H9 (cell line): ENCODE data around the gene TBL3. TPM values are rescaled to one million over a fixed set of nuclear protein-coding genes. Genes with fewer than 3 reads are reported as not detected.

ENCODE experiments used
- DNase-seq: peaks from one replicate; pipeline ENCODE4 v3.0.0-alpha.2; 2017
- H2AFZ ChIP-seq: one replicate; pipeline ENCODE4 v1.6.1; 2013; ENCODE audit warnings: mild to moderate bottlenecking, low read length, control low read depth, moderate library complexity
- H2AK5ac ChIP-seq: 2 replicates; pipeline ENCODE4 v1.6.1; 2013; ENCODE audit warnings: low read length, control low read depth, mixed read lengths; ENCODE audit not compliant: insufficient read length
- H2BK120ac ChIP-seq: one replicate; pipeline ENCODE4 v1.6.1; 2013; ENCODE audit warnings: low read depth, mild to moderate bottlenecking, low read length, control low read depth, inconsistent platforms; ENCODE audit not compliant: poor library complexity, severe bottlenecking
- H2BK12ac ChIP-seq: 2 replicates; pipeline ENCODE4 v1.6.1; 2013; ENCODE audit warnings: low read length, control low read depth, mixed read lengths, low read depth; ENCODE audit not compliant: insufficient read length
- H2BK15ac ChIP-seq: 2 replicates; pipeline ENCODE4 v1.6.1; 2013; ENCODE audit warnings: low read depth, low read length, control low read depth
- H2BK20ac ChIP-seq: one replicate; pipeline ENCODE4 v1.6.1; 2013; ENCODE audit warnings: low read depth, mild to moderate bottlenecking, low read length, control low read depth, inconsistent platforms; ENCODE audit not compliant: poor library complexity, severe bottlenecking
- H2BK5ac ChIP-seq: 2 replicates; pipeline ENCODE4 v1.6.1; 2013; ENCODE audit warnings: low read length, control low read depth, mixed read lengths; ENCODE audit not compliant: insufficient read length
- H3K14ac ChIP-seq: 2 replicates; pipeline ENCODE4 v1.6.1; 2013; ENCODE audit warnings: low read length, control low read depth; ENCODE audit not compliant: insufficient read depth
- H3K18ac ChIP-seq: 2 replicates; pipeline ENCODE4 v1.6.1; 2013; ENCODE audit warnings: low read depth, mild to moderate bottlenecking, mixed read lengths, low read length, control low read depth; ENCODE audit not compliant: insufficient read length
- H3K23ac ChIP-seq: 2 replicates; pipeline ENCODE4 v1.6.1; 2013; ENCODE audit warnings: low read length, control low read depth, mixed read lengths, low read depth; ENCODE audit not compliant: insufficient read length
- H3K23me2 ChIP-seq: 2 replicates; pipeline ENCODE4 v1.6.1; 2013; ENCODE audit warnings: low read depth, mild to moderate bottlenecking, mixed read lengths, low read length, control low read depth; ENCODE audit not compliant: insufficient read length, poor library complexity, severe bottlenecking
- H3K27ac ChIP-seq: 2 replicates; pipeline ENCODE4 v1.5.1; 2013; ENCODE audit warnings: low read length, control low read depth, mixed read lengths, low read depth; ENCODE audit not compliant: insufficient read length
- H3K27me3 ChIP-seq: 2 replicates; pipeline ENCODE4 v1.6.1; 2013; ENCODE audit warnings: low read length, control low read depth, inconsistent platforms; ENCODE audit not compliant: insufficient read depth
- H3K4ac ChIP-seq: 2 replicates; pipeline ENCODE4 v1.6.1; 2013; ENCODE audit warnings: low read depth, mild to moderate bottlenecking, control low read depth, inconsistent platforms, low read length, moderate library complexity
- H3K4me1 ChIP-seq: 2 replicates; pipeline ENCODE4 v1.6.1; 2013; ENCODE audit warnings: low read length, control low read depth, inconsistent platforms; ENCODE audit not compliant: insufficient read depth
- H3K4me2 ChIP-seq: 2 replicates; pipeline ENCODE4 v1.6.1; 2013; ENCODE audit warnings: low read length, control low read depth, mixed read lengths; ENCODE audit not compliant: insufficient read length, insufficient read depth
- H3K56ac ChIP-seq: 2 replicates; pipeline ENCODE4 v1.6.1; 2013; ENCODE audit warnings: low read depth, mild to moderate bottlenecking, mixed read lengths, low read length, control low read depth; ENCODE audit not compliant: insufficient read length
- H3K79me1 ChIP-seq: 2 replicates; pipeline ENCODE4 v1.6.1; 2013; ENCODE audit warnings: low read depth, mild to moderate bottlenecking, moderate library complexity, low read length, control low read depth, inconsistent platforms; ENCODE audit not compliant: insufficient read depth, poor library complexity, severe bottlenecking
- H3K79me2 ChIP-seq: 2 replicates; pipeline ENCODE4 v1.6.1; 2013; ENCODE audit warnings: low read length, control low read depth, inconsistent platforms; ENCODE audit not compliant: insufficient read depth
- H3K9ac ChIP-seq: 2 replicates; pipeline ENCODE4 v1.6.1; 2013; ENCODE audit warnings: low read length, control low read depth, mixed read lengths; ENCODE audit not compliant: insufficient read length; ENCODE audit errors: extremely low read depth
- H3K9me3 ChIP-seq: one replicate; pipeline ENCODE4 v1.6.1; 2013; ENCODE audit warnings: low read depth, low read length, inconsistent platforms; ENCODE audit not compliant: control insufficient read depth
- H3T11ph ChIP-seq: one replicate; pipeline ENCODE4 v1.6.1; 2013; ENCODE audit warnings: mild to moderate bottlenecking, low read length, control low read depth, inconsistent platforms
- H4K20me1 ChIP-seq: one replicate; pipeline ENCODE4 v1.6.1; 2013; ENCODE audit not compliant: control insufficient read depth, insufficient read length, insufficient read depth
- H4K5ac ChIP-seq: 2 replicates; pipeline ENCODE4 v1.6.1; 2013; ENCODE audit warnings: low read depth, mild to moderate bottlenecking, mixed read lengths, low read length, control low read depth; ENCODE audit not compliant: insufficient read length
- H4K8ac ChIP-seq: replicated peaks from 2 replicates; pipeline ENCODE4 v1.6.1; 2013; ENCODE audit warnings: low read length, control low read depth, mixed read lengths, low read depth; ENCODE audit not compliant: insufficient read length
- H4K91ac ChIP-seq: 2 replicates; pipeline ENCODE4 v1.6.1; 2013; ENCODE audit warnings: low read depth, mild to moderate bottlenecking, moderate library complexity, mixed read lengths, low read length, control low read depth; ENCODE audit not compliant: insufficient read length
- H3K27ac Mint-ChIP-seq, 3 experiments: 2 replicates in 2 of 3; 3 replicates in 1 of 3; pipeline ENCODE4 v1.8.0; 2020 to 2021; ENCODE audit warnings: mixed read lengths in 3 of 3, mild to moderate bottlenecking in 1 of 3, moderate library complexity in 1 of 3
- H3K27me3 Mint-ChIP-seq: 2 replicates; pipeline ENCODE4 v1.8.0; 2021; ENCODE audit warnings: low read depth, mild to moderate bottlenecking, moderate library complexity, mixed read lengths
- H3K36me3 Mint-ChIP-seq, 3 experiments: 2 replicates in 2 of 3; 3 replicates in 1 of 3; pipeline ENCODE4 v1.8.0; 2020 to 2021; ENCODE audit warnings: low read depth in 3 of 3, mixed read lengths in 3 of 3; ENCODE audit not compliant: insufficient read depth in 1 of 3
- H3K4me1 Mint-ChIP-seq, 2 experiments: 2 replicates each; pipeline ENCODE4 v1.8.0; 2020; ENCODE audit warnings: mixed read lengths in 2 of 2
- H3K4me3 Mint-ChIP-seq, 2 experiments: 2 replicates in 1 of 2; 3 replicates in 1 of 2; pipeline ENCODE4 v1.8.0; 2020 to 2021; ENCODE audit warnings: mild to moderate bottlenecking in 2 of 2, mixed read lengths in 2 of 2, moderate library complexity in 1 of 2
- H3K9me3 Mint-ChIP-seq, 2 experiments: 2 replicates in 1 of 2; 3 replicates in 1 of 2; pipeline ENCODE4 v1.8.0; 2020; ENCODE audit warnings: mild to moderate bottlenecking in 2 of 2, mixed read lengths in 2 of 2, moderate library complexity in 1 of 2
- CTCF ChIP-seq: fragments of 200-600 bp; sonication (generic); conservative IDR thresholded peaks from 3 replicates; pipeline ENCODE4 v1.8.0; 2021; ENCODE audit warnings: antibody characterized with exemption, mild to moderate bottlenecking
- WGBS: extraction: QIAGEN DNeasy Blood & Tissue Kit; methylation state at CpG from one replicate; pipeline ENCODE4 v1.1.7; 2013; ENCODE audit warnings: missing lambda C conversion rate, low lambda C conversion rate, mixed read lengths; ENCODE audit not compliant: insufficient read length; ENCODE audit errors: extremely low coverage; 5-methylcytosine and 5-hydroxymethylcytosine counted together
- total RNA-seq: library from RNA; stranded (reverse); gene quantifications from 2 replicates; pipeline ENCODE4 v1.2.1, GENCODE V29; 2021

TBL3 gene
- total RNA-seq, 1 experiment from 2014 or later, result 54.0 TPM

GRCh38 chr16:1958715-1959268, 13.1 kb upstream of the TBL3 start:
- Histone ChIP-seq H2AFZ (peak overlapping the region; percentile 66), H2BK15ac (no peak overlapping the region), H3K9me3 (no peaks in the 10 kb centered on the region), H3K9ac (no peak overlapping the region), H3K4ac (no peak overlapping the region), H2BK120ac (no peak overlapping the region), H4K5ac (no peak overlapping the region), H3K4me1 (no peaks in the 10 kb centered on the region), H4K8ac (no peak overlapping the region), H2AK5ac (no peak overlapping the region), H3K79me2 (peaks cover 6% of the 10 kb centered on the region), H3K79me1 (no peaks in the 10 kb centered on the region), H2BK5ac (no peak overlapping the region), H3K4me2 (peak overlapping the region; percentile 79), H3K56ac (no peak overlapping the region), H3K27ac (no peak overlapping the region), H2BK12ac (no peak overlapping the region), H3K14ac (no peak overlapping the region), H3K27me3 (no peaks in the 10 kb centered on the region), H3K23me2 (peaks cover 14% of the 10 kb centered on the region), H4K20me1 (no peaks in the 10 kb centered on the region), H3K23ac (no peak overlapping the region), H4K91ac (no peak overlapping the region), H3K18ac (no peak overlapping the region), H2BK20ac (no peak overlapping the region), H3T11ph (no peak overlapping the region)
- no CpG with 5 or more reads among the region's 14 CpGs for WGBS
- TF ChIP-seq CTCF, result no peak
- DNase-seq, result no peak
- Mint-ChIP-seq H3K27me3 (peaks cover 25% of the 10 kb centered on the region), H3K36me3 (peaks cover 22 to 32% (median 28%) of the 10 kb centered on the region in 3 experiments), H3K27ac (no peak overlapping the region), H3K9me3 (peaks cover 0 to 3% of the 10 kb centered on the region in 2 experiments; a peak in 1 of 5 replicates), H3K4me3 (peak overlapping the region; percentile 91 to 96), H3K4me1 (peaks cover 25 to 38% of the 10 kb centered on the region in 2 experiments)
